ENCODE results near the gene RNU6-7.
A peak's percentile ranks its signal among the peaks of the same experiment; 100 is the strongest.

Gene RNU6-7

DNA sequence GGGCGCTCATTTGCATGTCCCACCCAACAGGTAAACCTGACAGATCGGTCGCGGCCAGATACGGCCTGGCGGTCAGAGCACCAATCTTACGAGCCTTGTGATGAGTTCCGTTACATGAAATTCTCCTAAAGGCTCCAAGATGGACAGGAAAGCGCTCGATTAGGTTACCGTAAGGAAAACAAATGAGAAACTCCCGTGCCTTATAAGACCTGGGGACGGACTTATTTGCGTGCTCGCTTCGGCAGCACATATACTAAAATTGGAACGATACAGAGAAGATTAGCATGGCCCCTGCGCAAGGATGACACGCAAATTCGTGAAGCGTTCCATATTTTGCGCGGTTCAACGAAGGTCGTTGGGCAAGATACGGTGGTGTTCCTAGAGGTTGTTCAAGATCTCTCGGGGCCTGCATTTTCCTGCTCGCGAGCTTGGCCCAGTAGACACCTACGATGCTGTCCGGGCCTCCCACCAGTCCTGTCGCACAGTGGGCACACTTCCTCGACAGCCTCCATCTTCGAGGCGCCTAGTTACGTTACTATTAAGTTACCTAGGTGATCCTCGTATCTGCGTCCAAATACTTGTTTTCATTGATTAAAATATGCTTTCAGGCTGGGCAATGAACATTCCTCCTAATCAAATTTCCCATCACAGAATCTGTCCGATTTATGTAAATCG lies at the start of gene RNU6-7:
Gene RNU6-7 (plus strand): TSS at position 230 of the 675 bp plus-strand sequence.
- TF ChIP-seq, protein P1, sequence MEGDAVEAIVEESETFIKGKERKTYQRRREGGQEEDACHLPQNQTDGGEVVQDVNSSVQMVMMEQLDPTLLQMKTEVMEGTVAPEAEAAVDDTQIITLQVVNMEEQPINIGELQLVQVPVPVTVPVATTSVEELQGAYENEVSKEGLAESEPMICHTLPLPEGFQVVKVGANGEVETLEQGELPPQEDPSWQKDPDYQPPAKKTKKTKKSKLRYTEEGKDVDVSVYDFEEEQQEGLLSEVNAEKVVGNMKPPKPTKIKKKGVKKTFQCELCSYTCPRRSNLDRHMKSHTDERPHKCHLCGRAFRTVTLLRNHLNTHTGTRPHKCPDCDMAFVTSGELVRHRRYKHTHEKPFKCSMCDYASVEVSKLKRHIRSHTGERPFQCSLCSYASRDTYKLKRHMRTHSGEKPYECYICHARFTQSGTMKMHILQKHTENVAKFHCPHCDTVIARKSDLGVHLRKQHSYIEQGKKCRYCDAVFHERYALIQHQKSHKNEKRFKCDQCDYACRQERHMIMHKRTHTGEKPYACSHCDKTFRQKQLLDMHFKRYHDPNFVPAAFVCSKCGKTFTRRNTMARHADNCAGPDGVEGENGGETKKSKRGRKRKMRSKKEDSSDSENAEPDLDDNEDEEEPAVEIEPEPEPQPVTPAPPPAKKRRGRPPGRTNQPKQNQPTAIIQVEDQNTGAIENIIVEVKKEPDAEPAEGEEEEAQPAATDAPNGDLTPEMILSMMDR (IDR thresholded peaks at IDR 0.05; ENCODE audit: control insufficient read depth, extremely low read depth, insufficient read depth) = no peak
- no peak for DNase-seq (ENCODE audit: low read depth)
- peak within 1 kb of the TSS; percentile 72 for H3K4me3 ChIP-seq (ENCODE audit: low read depth, low read length)

DNA sequence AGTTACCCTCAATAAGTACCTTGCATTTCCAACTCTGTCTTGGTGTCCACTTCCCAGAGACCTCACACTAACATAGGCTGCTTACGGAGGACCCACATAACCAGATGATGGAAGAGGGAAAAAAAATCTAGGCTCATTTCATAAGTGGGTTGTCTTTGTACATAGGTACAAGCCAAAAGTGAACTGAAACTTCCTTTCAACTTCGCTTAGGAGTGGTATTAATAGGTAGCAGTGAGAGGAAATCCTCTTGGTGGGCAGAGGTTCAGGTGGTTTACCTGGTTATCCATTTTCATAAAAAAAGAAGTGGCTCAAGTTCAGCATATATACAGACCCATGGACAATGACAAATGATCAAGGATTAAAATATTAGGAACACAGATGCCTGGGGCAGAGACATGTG lies 35.8 kb upstream of the RNU6-7 start:
- no peak overlapping the region for H3K4me3 ChIP-seq (ENCODE audit: low read depth, low read length)
- DNase-seq (ENCODE audit: low read depth) = no peak
- TF ChIP-seq, protein P1 (IDR thresholded peaks at IDR 0.05; ENCODE audit: control insufficient read depth, extremely low read depth, insufficient read depth) = no peak

DNA sequence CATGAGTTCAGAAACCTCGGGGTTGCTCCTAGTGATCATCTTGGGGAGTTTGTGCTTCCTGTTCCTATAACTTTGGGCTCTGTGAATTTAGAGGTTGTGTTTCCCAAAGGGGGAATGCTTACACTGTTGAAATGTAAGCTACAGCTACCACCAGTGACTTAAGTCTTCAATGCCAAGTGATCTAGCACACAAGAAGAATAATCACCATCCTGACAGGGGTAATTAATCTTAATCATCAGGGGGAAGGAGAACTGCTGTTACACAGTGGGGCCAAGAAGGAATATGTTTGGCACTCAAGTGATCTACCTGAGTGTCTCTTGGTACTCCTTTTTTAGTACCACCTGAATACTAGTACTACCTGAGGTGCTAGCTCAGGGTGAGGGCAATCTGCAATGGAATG lies 34.9 kb upstream of the RNU6-7 start:
- no peak overlapping the region for H3K4me3 ChIP-seq (ENCODE audit: low read depth, low read length)
- DNase-seq (ENCODE audit: low read depth) = no peak
- TF ChIP-seq, protein P1 (IDR thresholded peaks at IDR 0.05; ENCODE audit: control insufficient read depth, extremely low read depth, insufficient read depth) = no peak

DNA sequence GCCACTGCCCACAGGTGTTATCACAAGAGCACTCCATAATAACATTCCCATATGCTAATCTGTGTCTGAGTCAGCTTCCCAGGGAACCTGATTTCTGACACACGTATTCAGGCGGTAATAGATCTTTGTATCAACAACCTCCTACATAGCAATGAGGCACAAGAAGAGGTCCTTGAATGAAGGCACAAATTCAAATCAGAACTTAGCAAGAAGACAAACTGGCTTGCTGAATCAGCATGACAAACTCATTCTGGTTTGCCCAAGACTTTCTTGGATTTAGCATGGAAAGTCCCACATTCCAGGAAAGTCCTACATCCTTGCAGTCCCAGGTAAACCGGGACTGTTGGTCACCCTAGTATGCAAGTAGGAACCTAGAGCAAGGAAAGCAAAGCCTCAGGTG lies 33.9 kb upstream of the RNU6-7 start:
- no peak for DNase-seq (ENCODE audit: low read depth)
- TF ChIP-seq, protein P1 (IDR thresholded peaks at IDR 0.05; ENCODE audit: control insufficient read depth, extremely low read depth, insufficient read depth) = no peak
- no peak overlapping the region for H3K4me3 ChIP-seq (ENCODE audit: low read depth, low read length)

DNA sequence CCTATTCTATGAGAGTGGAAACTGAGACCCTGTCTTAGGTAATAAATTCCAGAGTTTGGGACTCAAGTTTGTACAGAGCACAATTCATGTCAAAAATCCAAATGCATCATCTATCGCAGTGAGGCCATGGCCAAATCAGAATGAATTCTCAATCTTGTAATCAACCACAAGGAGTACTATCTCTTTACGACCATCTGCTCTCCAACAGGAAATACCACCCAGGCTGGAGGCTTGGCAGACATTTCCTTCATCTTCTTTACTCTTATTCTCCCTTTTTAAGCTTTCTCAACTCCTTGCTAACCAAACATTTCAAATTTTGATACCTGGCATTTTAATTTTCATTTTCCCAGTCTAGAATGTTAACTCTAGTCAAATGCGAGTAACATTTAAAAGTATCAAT lies 32.7 kb upstream of the RNU6-7 start:
- H3K4me3 ChIP-seq (ENCODE audit: low read depth, low read length) = no peak overlapping the region
- TF ChIP-seq, protein P1 (IDR thresholded peaks at IDR 0.05; ENCODE audit: control insufficient read depth, extremely low read depth, insufficient read depth) = no peak
- DNase-seq (ENCODE audit: low read depth) = no peak

DNA sequence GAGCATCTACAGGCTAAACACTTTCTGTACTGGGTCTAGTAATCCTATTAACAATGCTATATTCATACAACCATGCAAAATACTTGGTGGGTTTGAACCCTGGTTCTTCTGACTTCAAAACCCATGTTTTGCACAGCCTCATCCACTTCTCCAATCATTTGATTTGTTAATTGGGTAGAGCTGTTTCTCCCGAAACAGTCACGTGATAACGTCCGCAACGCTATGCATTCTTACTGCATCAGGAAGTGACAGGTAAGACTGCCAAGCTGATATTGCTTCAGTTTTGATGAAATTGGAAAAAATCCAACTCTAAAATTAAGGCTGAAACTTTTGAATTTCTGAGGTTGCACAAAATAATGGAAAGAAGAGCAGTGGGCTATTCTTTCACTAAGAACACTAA lies 30.4 kb upstream of the RNU6-7 start:
- no peak for DNase-seq (ENCODE audit: low read depth)
- no peak overlapping the region for H3K4me3 ChIP-seq (ENCODE audit: low read depth, low read length)

More for the DNA sequence above, 30.4 kb upstream of the RNU6-7 start:
- TF ChIP-seq, protein P1 (IDR thresholded peaks at IDR 0.05; ENCODE audit: control insufficient read depth, extremely low read depth, insufficient read depth) = no peak
